Measurements from ENCODE around the gene PHACTR3. TPM values are rescaled to one million over a fixed set of nuclear protein-coding genes. Genes with fewer than 3 reads are reported as not detected.
"Not testable (repeated sequence)": the region's sequence is repeated elsewhere in the genome, so short reads cannot be mapped to it uniquely, and the experiment has no call there.

PHACTR3 gene
- total RNA-seq, 6 experiments from 2014 or later: 0.12 to 0.35 (median 0.23) TPM; not detected in 2

DNA sequence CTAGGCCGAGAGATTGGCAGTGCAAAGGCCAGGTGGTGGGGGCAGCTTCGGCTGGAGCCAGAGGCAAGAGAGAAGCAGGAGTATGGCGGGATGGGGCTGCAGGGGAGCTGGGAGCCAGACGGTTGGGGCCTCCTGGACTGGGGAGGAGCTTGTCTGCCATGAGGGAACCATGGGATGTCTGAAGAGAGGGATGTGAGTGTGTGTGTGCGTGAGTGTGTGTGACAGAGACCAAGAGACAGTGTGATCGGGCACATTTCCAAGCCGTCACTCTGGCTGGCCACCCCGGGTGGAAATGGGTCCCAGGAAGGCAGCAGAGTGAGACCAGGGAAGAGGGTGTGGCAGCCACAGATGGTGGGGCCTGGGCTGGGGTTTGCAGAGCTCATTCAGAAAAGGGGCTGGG, 13.8 kb downstream of the PHACTR3 start:
- TF ChIP-seq POLR2A (IDR thresholded peaks at IDR 0.05): no peak
- TF ChIP-seq, protein P1, sequence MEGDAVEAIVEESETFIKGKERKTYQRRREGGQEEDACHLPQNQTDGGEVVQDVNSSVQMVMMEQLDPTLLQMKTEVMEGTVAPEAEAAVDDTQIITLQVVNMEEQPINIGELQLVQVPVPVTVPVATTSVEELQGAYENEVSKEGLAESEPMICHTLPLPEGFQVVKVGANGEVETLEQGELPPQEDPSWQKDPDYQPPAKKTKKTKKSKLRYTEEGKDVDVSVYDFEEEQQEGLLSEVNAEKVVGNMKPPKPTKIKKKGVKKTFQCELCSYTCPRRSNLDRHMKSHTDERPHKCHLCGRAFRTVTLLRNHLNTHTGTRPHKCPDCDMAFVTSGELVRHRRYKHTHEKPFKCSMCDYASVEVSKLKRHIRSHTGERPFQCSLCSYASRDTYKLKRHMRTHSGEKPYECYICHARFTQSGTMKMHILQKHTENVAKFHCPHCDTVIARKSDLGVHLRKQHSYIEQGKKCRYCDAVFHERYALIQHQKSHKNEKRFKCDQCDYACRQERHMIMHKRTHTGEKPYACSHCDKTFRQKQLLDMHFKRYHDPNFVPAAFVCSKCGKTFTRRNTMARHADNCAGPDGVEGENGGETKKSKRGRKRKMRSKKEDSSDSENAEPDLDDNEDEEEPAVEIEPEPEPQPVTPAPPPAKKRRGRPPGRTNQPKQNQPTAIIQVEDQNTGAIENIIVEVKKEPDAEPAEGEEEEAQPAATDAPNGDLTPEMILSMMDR (IDR thresholded peaks at IDR 0.05): no peak
- Histone ChIP-seq H3K27me3 (no peaks in the 10 kb centered on the region), H3K9me3 (no peaks in the 10 kb centered on the region), H3K36me3 (no peaks in the 10 kb centered on the region), H3K4me3 (no peak overlapping the region), H3K4me1 (no peaks in the 10 kb centered on the region), H3K27ac (no peak overlapping the region)
- intact Hi-C loops (cut with DNase I): no loop called here
- WGBS (ENCODE audit: insufficient coverage, low coverage, low lambda C conversion rate, missing lambda C conversion rate): 58% methylated on average over 8 of the region's 8 CpGs
- no peak for ATAC-seq
- DNase-seq: no peak

DNA sequence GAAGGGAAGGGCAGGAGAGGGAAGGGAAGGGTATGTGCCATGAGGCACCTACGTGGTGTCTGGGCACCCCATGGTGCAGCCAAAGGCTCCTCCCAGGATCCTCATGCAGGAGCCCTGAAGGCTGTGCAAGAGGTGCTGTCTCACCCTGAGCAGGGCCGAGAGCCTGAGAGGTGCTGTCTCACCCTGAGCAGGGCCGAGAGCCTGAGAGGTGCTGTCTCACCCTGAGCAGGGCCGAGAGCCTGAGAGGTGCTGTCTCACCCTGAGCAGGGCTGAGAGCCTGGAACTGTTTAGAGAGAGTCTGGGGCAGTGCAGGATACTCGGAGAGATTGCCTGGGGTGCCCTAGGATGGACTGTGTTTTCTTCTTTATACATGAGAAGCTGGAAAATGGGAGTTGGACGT, 14.2 kb downstream of the PHACTR3 start:
- H3K9me3 ChIP-seq; H3K36me3 ChIP-seq; H3K4me1 ChIP-seq; H3K27ac ChIP-seq; DNase-seq; H3K27me3 ChIP-seq; ATAC-seq; H3K4me3 ChIP-seq; intact Hi-C loops (cut with DNase I): not testable (repeated sequence)
- 67% methylated on average over 2 of the region's 6 CpGs for WGBS (ENCODE audit: insufficient coverage, low coverage, low lambda C conversion rate, missing lambda C conversion rate)

DNA sequence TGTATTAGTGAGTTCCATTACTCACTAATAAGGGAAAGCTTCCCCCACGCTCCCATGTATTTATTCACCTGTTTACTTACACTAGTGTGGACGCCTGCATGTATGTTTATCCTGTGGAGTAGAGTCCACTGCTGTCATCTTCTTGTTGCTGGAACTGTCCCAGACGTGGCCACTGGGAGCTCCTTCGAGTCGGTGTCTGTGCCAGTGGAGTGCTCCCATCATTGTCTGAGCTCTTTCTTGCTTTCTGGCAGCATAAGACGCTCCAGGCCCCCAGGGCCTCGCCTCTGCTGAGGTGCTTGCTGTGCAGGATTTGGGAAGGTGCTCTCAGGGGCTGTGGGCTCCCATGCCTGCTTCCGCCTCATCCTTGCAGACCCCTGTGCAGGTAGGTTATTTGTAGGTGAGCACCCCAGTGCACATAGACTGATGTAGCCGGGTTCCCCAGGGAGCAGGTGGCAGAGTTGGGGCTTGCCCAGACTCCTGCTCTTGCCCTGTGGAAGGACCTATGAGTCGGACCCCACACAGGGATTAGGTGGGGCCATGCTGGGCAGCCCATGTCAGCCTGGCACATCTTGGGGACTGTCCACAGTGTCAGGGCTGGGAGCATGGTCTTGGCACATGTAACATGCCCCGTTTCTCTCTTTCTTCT, 16.6 kb downstream of the PHACTR3 start:
- TF ChIP-seq, protein P1 (IDR thresholded peaks at IDR 0.05): no peak
- no peak for TF ChIP-seq POLR2A (IDR thresholded peaks at IDR 0.05)
- intact Hi-C loops (cut with DNase I): no loop called here
- no peaks in the 10 kb centered on the region for H3K36me3 ChIP-seq
- no peaks in the 10 kb centered on the region for H3K4me1 ChIP-seq
- WGBS (ENCODE audit: insufficient coverage, low coverage, low lambda C conversion rate, missing lambda C conversion rate): 39% methylated on average over 8 of the region's 11 CpGs
- ATAC-seq (no peak), DNase-seq (no peak)
- H3K27ac ChIP-seq: no peak overlapping the region
- H3K27me3 ChIP-seq: no peaks in the 10 kb centered on the region
- H3K9me3 ChIP-seq: no peaks in the 10 kb centered on the region
- no peak overlapping the region for H3K4me3 ChIP-seq

GRCh38 chr20:59622496-59622895, 18.2 kb downstream of the PHACTR3 start:
- no peaks in the 10 kb centered on the region for H3K4me1 ChIP-seq
- TF ChIP-seq POLR2A (IDR thresholded peaks at IDR 0.05): no peak
- TF ChIP-seq, protein P1 (IDR thresholded peaks at IDR 0.05): no peak
- DNase-seq (no peak), ATAC-seq (no peak)
- H3K9me3 ChIP-seq: no peaks in the 10 kb centered on the region
- no peak overlapping the region for H3K27ac ChIP-seq
- intact Hi-C loops (cut with DNase I): no loop called here
- WGBS (ENCODE audit: insufficient coverage, low coverage, low lambda C conversion rate, missing lambda C conversion rate): 42% methylated on average over 3 of the region's 9 CpGs
- no peaks in the 10 kb centered on the region for H3K27me3 ChIP-seq
- no peak overlapping the region for H3K4me3 ChIP-seq
- no peaks in the 10 kb centered on the region for H3K36me3 ChIP-seq

- no peaks in the 10 kb centered on the region for H3K4me1 ChIP-seq
- ATAC-seq: no peak
- H3K4me3 ChIP-seq: no peak overlapping the region
- 79% methylated on average over 13 of the region's 13 CpGs for WGBS (ENCODE audit: insufficient coverage, low coverage, low lambda C conversion rate, missing lambda C conversion rate)
- TF ChIP-seq POLR2A (IDR thresholded peaks at IDR 0.05): no peak
- TF ChIP-seq, protein P1 (IDR thresholded peaks at IDR 0.05): no peak
- intact Hi-C loops (cut with DNase I): no loop called here
- no peaks in the 10 kb centered on the region for H3K36me3 ChIP-seq
- DNase-seq: no peak
- no peaks in the 10 kb centered on the region for H3K27me3 ChIP-seq
- no peak overlapping the region for H3K27ac ChIP-seq
- no peaks in the 10 kb centered on the region for H3K9me3 ChIP-seq
These were observed 18.8 kb downstream of the PHACTR3 start for GRCh38 chr20:59623133-59623532.

Data from right lobe of liver (tissue), 6 donors.